ENCODE measurements around the gene TAF11. TPM values are rescaled to one million over a fixed set of nuclear protein-coding genes. Genes with fewer than 3 reads are reported as not detected.

Gene TAF11
- total RNA-seq, 2 experiments from 2014 or later, result 30.1 to 41.5 TPM

- no peak for DNase-seq (ENCODE audit: low spot score)
- POLR2A ChIA-PET, result interaction anchor here (0.6 kb wide), 1 partner anchor 135 kb away, joined by 3 read pairs; no protein-coding TSS in a partner anchor
- H3K27ac ChIP-seq (ENCODE audit: low read depth, low read length, poor library complexity, severe bottlenecking), result no peak overlapping the region
- H3K4me2 ChIP-seq (ENCODE audit: low read length), result no peak overlapping the region
- CTCF ChIA-PET (ENCODE audit: unreplicated experiment), result no interaction called here
- no peak overlapping the region for H3K4me3 ChIP-seq (ENCODE audit: low read depth, low read length, poor library complexity, severe bottlenecking)
- no peak for TF ChIP-seq EZH2phosphoT487 (IDR thresholded peaks at IDR 0.05; ENCODE audit: borderline replicate concordance, low read depth, low read length)
- TF ChIP-seq, protein P1, sequence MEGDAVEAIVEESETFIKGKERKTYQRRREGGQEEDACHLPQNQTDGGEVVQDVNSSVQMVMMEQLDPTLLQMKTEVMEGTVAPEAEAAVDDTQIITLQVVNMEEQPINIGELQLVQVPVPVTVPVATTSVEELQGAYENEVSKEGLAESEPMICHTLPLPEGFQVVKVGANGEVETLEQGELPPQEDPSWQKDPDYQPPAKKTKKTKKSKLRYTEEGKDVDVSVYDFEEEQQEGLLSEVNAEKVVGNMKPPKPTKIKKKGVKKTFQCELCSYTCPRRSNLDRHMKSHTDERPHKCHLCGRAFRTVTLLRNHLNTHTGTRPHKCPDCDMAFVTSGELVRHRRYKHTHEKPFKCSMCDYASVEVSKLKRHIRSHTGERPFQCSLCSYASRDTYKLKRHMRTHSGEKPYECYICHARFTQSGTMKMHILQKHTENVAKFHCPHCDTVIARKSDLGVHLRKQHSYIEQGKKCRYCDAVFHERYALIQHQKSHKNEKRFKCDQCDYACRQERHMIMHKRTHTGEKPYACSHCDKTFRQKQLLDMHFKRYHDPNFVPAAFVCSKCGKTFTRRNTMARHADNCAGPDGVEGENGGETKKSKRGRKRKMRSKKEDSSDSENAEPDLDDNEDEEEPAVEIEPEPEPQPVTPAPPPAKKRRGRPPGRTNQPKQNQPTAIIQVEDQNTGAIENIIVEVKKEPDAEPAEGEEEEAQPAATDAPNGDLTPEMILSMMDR (conservative IDR thresholded peaks at IDR 0.05; ENCODE audit: low read length), result no peak
- intact Hi-C loops (cut with micrococcal nuclease; ENCODE audit: unreplicated experiment), result no loop called here
- H3K79me2 ChIP-seq (ENCODE audit: insufficient read depth, low read depth, low read length), result no peaks in the 10 kb centered on the region
- no peaks in the 10 kb centered on the region for H3K4me1 ChIP-seq (ENCODE audit: insufficient read depth, low read length, poor library complexity, severe bottlenecking)
- no peaks in the 10 kb centered on the region; the same call in 1 of the 2 replicates for H4K20me1 ChIP-seq (ENCODE audit: insufficient read depth, low read length)
- BruUV-seq (replicated peaks), result no TSS peak
- no peaks in the 10 kb centered on the region for H3K9me2 ChIP-seq (ENCODE audit: insufficient read depth, low read length)
- H2AFZ ChIP-seq (ENCODE audit: low read length), result no peak overlapping the region
- no peaks in the 10 kb centered on the region for H3K36me3 ChIP-seq (ENCODE audit: insufficient read depth, low read length)
- H3K9me3 ChIP-seq (ENCODE audit: low read length), result no peaks in the 10 kb centered on the region
Measured at GRCh38 chr6:34928220-34928619, 40.4 kb upstream of the TAF11 start.

DNA sequence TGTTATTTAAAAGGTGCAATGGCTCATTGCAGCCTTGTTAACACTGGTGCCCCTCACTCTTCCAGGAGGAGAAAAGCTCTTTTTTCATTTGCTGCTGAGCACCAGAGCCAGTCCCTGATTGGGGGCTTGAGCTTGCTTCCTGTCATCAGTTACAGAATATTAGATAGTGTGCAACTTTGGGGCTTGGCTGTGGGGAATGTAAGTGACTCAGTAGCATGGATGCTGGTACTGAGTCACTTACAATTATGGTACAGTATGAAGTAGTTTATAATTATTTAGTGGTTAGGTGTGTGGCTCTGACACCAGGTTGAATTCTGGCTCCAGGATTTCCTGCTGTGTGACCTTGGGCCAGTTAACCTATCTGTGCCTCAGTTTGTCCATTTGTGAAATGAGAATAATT, 38.8 kb upstream of the TAF11 start:
- Histone ChIP-seq H2AFZ (ENCODE audit: low read length) (no peak overlapping the region), H3K27ac (ENCODE audit: low read depth, low read length, poor library complexity, severe bottlenecking) (no peak overlapping the region), H3K4me3 (ENCODE audit: low read depth, low read length, poor library complexity, severe bottlenecking) (no peak overlapping the region), H4K20me1 (ENCODE audit: insufficient read depth, low read length) (no peaks in the 10 kb centered on the region; the same call in 1 of the 2 replicates), H3K9me3 (ENCODE audit: low read length) (no peaks in the 10 kb centered on the region), H3K9me2 (ENCODE audit: insufficient read depth, low read length) (no peaks in the 10 kb centered on the region), H3K4me1 (ENCODE audit: insufficient read depth, low read length, poor library complexity, severe bottlenecking) (no peaks in the 10 kb centered on the region), H3K36me3 (ENCODE audit: insufficient read depth, low read length) (no peaks in the 10 kb centered on the region), H3K79me2 (ENCODE audit: insufficient read depth, low read depth, low read length) (no peaks in the 10 kb centered on the region), H3K4me2 (ENCODE audit: low read length) (no peak overlapping the region)
- no TSS peak for BruUV-seq (replicated peaks)
- TF ChIP-seq, protein P1 (conservative IDR thresholded peaks at IDR 0.05; ENCODE audit: low read length), result no peak
- no peak for TF ChIP-seq EZH2phosphoT487 (IDR thresholded peaks at IDR 0.05; ENCODE audit: borderline replicate concordance, low read depth, low read length)
- intact Hi-C loops (cut with micrococcal nuclease; ENCODE audit: unreplicated experiment), result no loop called here
- POLR2A ChIA-PET, result no interaction called here
- DNase-seq (ENCODE audit: low spot score), result no peak
- CTCF ChIA-PET (ENCODE audit: unreplicated experiment), result no interaction called here

DNA sequence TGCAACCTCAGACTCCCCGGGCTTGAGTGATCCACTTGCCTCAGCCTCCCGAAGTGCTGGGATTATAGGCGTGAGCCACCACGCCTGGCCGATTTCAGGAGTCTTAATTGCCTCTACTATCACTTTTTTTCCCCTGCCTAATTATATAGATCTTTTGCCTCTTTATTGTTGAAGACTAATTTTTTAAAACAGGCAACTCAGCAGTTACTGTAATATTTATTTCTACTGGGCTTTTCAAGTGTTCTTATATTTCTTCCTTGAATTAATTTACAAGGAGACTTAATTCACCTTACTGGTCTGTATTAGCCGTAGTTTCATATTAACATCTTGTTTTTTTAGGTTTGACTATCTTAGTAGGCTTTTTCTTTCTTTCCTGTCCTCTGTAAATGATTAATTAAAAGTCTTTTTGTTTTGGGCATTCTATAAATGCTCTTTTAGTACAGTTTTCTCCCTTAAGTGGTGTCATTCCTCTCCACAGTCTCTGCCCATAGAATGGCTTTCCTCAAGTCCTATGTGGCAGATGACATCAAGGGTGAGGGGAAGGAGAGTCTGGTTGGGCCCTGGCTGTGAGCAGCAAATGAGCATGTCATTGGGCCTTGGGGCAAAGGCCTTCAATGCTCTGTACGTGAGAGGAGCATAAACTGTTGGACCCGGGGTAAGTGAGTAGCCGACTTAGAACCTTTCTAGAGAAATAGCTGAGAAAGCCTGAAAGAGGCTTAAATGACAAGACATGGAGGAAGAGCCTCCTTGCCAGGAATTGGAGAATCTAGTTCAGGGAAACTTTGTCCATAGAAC, 37.2 kb upstream of the TAF11 start:
- H3K9me2 ChIP-seq (ENCODE audit: insufficient read depth, low read length), result no peaks in the 10 kb centered on the region
- H3K27ac ChIP-seq (ENCODE audit: low read depth, low read length, poor library complexity, severe bottlenecking), result no peak overlapping the region
- H3K9me3 ChIP-seq (ENCODE audit: low read length), result no peaks in the 10 kb centered on the region
- POLR2A ChIA-PET, result no interaction called here
- no peak for DNase-seq (ENCODE audit: low spot score)
- H3K4me1 ChIP-seq (ENCODE audit: insufficient read depth, low read length, poor library complexity, severe bottlenecking), result no peaks in the 10 kb centered on the region
- intact Hi-C loops (cut with micrococcal nuclease; ENCODE audit: unreplicated experiment), result no loop called here
- H3K4me2 ChIP-seq (ENCODE audit: low read length), result no peak overlapping the region
- CTCF ChIA-PET (ENCODE audit: unreplicated experiment), result no interaction called here
- no TSS peak for BruUV-seq (replicated peaks)
- TF ChIP-seq, protein P1 (conservative IDR thresholded peaks at IDR 0.05; ENCODE audit: low read length), result no peak
- TF ChIP-seq EZH2phosphoT487 (IDR thresholded peaks at IDR 0.05; ENCODE audit: borderline replicate concordance, low read depth, low read length), result no peak
- no peak overlapping the region for H2AFZ ChIP-seq (ENCODE audit: low read length)
- no peaks in the 10 kb centered on the region; the same call in 1 of the 2 replicates for H4K20me1 ChIP-seq (ENCODE audit: insufficient read depth, low read length)
- H3K79me2 ChIP-seq (ENCODE audit: insufficient read depth, low read depth, low read length), result no peaks in the 10 kb centered on the region
- no peak overlapping the region for H3K4me3 ChIP-seq (ENCODE audit: low read depth, low read length, poor library complexity, severe bottlenecking)
- H3K36me3 ChIP-seq (ENCODE audit: insufficient read depth, low read length), result no peaks in the 10 kb centered on the region
